ENCODE measurements around the gene WDR13.

DNA sequence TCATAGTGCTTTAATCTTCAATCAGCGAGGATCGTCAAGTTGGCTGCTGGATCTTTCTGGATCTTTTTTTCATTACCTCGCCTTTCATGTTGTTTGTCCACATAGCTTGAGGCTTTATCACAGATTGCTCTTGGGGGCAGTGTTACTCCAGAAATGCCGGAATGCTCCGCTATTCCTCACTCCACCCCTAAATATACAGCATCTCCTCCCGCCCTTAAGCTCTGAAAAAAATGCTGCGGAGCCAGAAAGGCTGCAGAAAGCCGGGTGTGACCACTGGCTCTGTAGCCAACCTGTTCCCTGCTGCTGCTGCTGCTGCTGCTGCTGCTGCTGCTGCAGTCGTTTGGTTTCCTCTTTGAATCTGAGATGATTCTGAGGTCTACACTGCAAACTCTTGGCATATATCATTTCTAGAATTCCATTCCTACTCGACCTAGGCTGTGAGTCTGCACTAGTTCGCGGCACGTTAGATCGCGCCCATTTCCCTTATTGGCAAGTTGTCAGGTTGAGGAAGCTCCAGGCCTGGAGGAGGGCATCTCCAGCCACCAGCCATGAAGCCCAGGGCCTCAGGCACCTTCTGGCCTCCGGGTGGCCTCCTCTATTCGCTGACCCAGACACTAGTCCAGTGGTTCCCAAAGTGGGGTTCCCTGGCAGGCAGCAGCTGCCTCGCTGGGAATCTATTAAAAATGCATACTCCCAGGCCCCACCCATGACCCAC, 34.2 kb downstream of the WDR13 start:
- TF ChIP-seq CTCF (IDR thresholded peaks at IDR 0.05; ENCODE audit: borderline replicate concordance, extremely low read depth, low read length, poor library complexity, severe bottlenecking) (peak; percentile 52), EZH2 (IDR thresholded peaks at IDR 0.05; ENCODE audit: borderline replicate concordance, low read depth, low read length, severe bottlenecking) (no peak)
